ENCODE measurements around the gene TMEM59L. TPM values are rescaled to one million over a fixed set of nuclear protein-coding genes. Genes with fewer than 3 reads are reported as not detected.
A peak's percentile ranks its signal among the peaks of the same experiment; 100 is the strongest.

The TMEM59L gene
- total and polyA plus RNA-seq, 2 of the 13 experiments (the other 11 are each of a cell fraction or from before 2014, with no cell fraction given) = 0.97 to 5.5 TPM

- TF ChIP-seq ZBTB40 (IDR thresholded peaks at IDR 0.05) (no peak), ZBTB40 (CRISPR knock-in tag; IDR thresholded peaks at IDR 0.05) (no peak), MED13 (CRISPR knock-in tag; IDR thresholded peaks at IDR 0.05) (peak; percentile 63; the same call in 1 of the 2 replicates), NCOA5 (CRISPR knock-in tag; IDR thresholded peaks at IDR 0.05) (no peak), GATAD2A (CRISPR knock-in tag; IDR thresholded peaks at IDR 0.05) (peak; percentile 63), ZNF577 (CRISPR knock-in tag; IDR thresholded peaks at IDR 0.05; ENCODE audit: borderline replicate concordance, low read depth) (no peak), NONO (IDR thresholded peaks at IDR 0.05) (no peak), NONO (CRISPR knock-in tag; conservative IDR thresholded peaks at IDR 0.05) (no peak; the same call in none of the 2 replicates), NCOA2 (CRISPR knock-in tag; IDR thresholded peaks at IDR 0.05) (peak; percentile 84), HDAC2 (CRISPR knock-in tag; IDR thresholded peaks at IDR 0.05) (peak; percentile 69; the same call in 1 of the 2 replicates), SIN3A (IDR thresholded peaks at IDR 0.05; ENCODE audit: borderline replicate concordance, low read depth, low read length) (peak; percentile 36; the same call in 1 of the 2 replicates), ZEB1 (IDR thresholded peaks at IDR 0.05; ENCODE audit: insufficient replicate concordance, low read depth) (no peak), LCORL (IDR thresholded peaks at IDR 0.05) (no peak), LCORL (CRISPR knock-in tag; IDR thresholded peaks at IDR 0.05) (peak; percentile 65), TOPORS (CRISPR knock-in tag; IDR thresholded peaks at IDR 0.05) (no peak), MIXL1 (CRISPR knock-in tag; IDR thresholded peaks at IDR 0.05) (no peak), CBX2 (IDR thresholded peaks at IDR 0.05; ENCODE audit: low read depth, low read length) (no peak), CBX2 (CRISPR knock-in tag; IDR thresholded peaks at IDR 0.05; ENCODE audit: low read depth) (no peak), CEBPB (IDR thresholded peaks at IDR 0.05; ENCODE audit: borderline replicate concordance, low read depth, low read length) (no peak), SMARCC2 (IDR thresholded peaks at IDR 0.05) (no peak), MEF2D (CRISPR knock-in tag; IDR thresholded peaks at IDR 0.05) (peak; percentile 38; the same call in 1 of the 2 replicates), EHMT2 (IDR thresholded peaks at IDR 0.05; ENCODE audit: borderline replicate concordance, low read depth, low read length) (no peak), ZNF180 (CRISPR knock-in tag; IDR thresholded peaks at IDR 0.05; ENCODE audit: borderline replicate concordance, low read depth) (no peak), ZNF263 (CRISPR knock-in tag; IDR thresholded peaks at IDR 0.05) (peak; percentile 95), ZIK1 (CRISPR knock-in tag; IDR thresholded peaks at IDR 0.05; ENCODE audit: borderline replicate concordance, low read depth) (no peak)
Observed at GRCh38 chr19:18610556-18611326, 1.9 kb upstream of the TMEM59L start (continued).
